Measurements from ENCODE around the gene KIF26B.
A peak's percentile ranks its signal among the peaks of the same experiment; 100 is the strongest.

Gene KIF26B

DNA sequence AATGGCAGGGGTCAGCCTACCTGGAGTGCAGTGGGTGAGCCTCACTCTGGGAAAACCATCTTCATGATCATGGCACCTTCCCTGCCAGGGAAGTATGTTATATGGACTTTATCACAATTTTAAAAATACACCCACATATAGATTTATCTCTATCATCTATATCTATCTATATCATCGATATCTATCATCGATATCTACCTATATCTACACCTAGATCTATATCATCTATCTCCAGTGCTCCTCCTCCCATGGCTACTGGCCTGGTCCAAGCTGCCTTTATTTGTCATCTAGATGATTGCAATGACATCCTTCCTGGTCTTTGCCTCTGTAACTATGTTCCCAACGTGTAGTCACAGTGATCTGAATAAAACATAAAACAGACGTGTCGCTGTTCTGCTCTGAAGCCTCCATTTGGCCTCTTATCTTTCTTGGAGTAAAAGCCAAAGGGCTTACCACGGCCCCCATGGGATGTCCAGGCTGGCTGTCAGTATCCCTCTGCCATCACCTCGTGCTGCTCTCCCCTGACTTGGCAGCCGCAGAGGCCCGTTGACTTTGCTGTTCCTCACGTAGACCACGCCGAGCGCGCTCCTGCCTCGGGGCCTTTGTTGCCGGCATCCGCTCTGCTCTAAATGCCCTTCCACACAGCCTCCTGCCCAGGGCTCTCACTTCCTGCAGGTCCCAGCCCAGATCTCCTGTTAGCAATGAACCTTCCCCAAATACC lies 20.6 kb upstream of the KIF26B start:
- no peak for DNase-seq

DNA sequence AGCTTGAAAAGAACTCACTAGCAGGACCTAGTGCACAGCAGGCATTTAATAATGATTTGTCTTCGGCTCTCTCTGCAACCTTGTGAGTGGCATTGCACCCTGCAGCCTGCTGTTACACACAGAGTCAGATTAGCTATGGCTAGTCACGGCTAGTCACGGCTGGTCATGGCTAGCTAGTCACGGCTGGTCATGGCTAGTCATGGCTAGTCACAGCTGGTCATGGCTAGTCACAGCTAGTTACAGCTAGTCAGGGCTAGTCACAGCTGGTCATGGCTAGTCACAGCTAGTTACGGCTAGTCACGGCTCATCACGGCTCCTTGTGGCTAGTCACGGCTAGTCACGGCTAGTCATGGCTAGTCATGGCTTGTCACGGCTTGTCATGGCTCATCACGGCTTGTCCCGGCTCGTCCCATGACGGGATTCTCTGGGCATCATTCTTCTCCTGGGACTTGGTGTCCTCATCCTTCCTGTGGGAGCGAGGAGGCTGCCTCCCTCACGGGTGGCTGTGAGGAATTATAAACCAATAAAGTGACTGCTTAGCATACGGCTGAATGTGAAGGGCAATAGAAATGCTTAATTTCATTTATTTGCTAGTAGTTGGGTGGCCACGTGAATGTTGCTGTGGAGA lies 12.5 kb upstream of the KIF26B start:
- no peak for DNase-seq

DNA sequence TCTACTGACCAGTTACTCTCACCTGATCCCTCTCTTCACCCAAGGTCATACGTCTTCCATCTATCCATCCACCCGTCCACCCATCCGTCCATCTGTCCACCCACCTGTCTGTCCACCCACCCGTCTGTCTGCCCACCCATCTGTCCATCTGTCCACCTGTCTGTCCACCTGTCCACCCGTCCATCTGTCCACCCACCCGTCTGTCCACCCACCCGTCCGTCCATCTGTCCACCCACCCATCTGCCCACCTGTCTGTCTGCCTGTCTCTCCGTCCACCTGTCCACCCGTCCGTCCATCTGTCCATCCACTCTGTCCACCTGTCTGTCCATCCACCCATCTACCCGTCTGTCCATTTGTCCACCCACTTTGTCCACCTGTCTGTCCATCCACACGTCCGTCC lies 11.8 kb upstream of the KIF26B start:
- DNase-seq, result no peak

DNA sequence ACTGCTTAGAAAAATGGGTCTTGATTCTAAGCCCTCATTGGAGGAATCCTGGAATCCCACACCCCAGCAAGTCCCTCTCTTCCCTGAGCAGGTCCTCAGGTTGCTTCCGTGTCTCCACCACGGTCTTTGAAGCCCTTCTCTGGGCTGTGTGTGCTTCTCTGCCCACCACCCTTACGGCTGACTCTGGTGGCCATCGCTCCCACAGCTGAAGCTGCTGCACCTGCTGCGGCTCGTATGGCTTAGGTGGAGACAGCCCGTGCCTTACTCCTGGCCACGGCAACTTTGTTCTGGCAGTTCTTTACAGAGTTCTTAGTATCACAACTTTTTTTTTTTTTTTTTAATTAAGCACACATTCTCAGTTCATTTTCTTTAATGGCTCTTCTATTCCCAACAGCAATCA lies 10.9 kb upstream of the KIF26B start:
- no peak for DNase-seq

DNA sequence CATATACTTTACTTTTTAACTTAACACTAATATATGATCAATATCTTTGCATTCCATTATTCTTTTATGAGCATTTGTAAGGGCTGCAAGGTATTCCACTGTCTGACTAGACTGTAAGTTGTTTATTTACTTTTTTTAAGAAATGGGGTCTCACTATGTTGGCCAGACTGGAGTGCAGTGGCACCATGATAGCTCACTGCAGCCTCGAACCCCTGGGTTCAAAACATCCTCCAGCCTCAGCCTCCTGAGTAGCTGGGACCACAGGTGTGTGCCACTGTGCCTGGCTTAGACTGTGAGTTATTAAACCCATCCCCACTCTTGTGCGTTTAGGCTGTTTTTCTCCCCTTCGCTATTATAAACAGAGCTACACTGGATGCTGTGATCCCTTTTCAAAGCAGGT lies 6.7 kb upstream of the KIF26B start:
- no peak for DNase-seq

DNA sequence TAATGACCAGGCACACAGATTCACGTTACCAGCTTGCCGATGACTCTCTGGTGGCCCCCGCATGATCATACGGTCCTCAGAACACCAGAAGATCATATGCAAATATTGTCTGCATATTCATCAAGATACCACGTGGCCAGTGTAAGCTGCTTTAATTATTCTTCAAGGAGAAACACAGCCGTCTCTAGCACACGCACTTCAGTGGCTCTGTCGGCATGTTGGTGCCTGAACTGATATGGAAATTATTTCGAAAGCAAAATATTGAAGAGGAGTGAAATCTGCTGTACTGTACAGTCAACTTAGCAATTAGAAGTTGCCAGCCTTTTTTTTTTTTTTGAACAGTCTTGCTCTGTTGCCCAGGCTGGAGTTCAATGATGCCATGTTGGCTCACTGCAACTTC lies 5.9 kb upstream of the KIF26B start:
- DNase-seq, result no peak

DNA sequence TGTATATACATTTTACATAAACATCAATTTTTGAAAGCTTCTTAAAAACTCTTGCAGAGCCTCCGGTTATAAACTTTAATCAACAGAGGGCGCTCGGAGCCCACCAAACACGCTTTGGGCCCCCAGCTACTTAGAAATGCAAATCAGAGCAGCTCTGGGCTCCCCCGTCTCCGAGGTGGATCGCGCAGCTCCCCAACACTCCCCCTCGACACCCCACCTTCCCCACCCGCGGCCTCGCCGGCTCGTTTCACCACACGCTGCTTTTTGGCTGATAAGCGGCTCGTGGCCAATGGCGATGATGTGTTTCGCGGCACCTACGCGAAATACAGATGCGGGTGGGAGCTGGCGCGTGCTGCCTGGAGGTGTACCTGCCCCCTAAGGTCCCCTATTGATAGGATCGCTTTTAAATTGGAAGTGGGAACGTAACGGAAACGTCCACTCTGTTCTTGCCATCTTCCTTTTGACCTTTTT lies 1.7 kb upstream of the KIF26B start:
- peak; percentile 79 for DNase-seq

DNA sequence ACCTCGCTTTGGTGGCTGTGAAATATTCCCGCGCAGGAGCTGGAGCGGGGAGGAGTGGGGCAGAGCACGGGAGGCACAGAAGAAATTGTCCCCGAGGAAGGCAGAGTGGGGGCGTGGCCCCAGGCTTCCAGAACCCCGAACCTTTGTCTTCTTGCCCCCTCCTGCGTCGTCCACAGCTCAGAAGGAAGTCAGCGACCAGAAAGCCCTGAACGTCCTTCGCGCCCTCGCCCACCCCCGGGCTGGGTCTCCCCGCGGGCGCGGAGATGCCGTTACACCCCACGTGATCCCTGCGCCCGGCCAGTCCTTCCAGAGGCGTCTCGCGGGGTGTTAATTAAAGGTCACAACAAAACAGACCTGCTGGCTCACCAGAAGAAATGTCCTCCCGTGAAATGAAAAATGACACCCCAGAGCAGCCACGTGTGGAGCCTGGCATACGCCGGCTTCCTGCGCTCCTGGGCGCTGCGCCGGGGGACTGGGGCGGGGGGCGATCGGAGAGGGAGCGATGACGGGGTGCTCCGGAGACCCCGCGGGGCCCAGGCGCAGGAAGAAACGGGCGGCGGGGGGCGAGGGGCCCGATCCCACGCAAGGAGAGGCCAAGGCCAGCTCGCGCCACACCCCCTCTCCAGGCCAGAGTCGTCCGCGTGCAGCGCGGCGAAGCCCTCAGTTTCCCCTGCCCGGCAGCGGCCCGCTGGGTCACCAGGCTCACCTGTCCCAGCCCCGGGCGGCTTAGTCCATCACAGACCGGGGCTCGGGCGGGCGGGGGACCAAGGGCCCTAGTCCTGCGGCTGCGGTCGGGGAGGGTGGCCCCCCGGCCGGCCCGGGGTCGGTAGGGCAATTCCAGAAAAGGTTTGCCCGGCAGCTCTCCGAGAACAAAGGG lies 995 bp upstream of the KIF26B start:
- DNase-seq, result peak; percentile 29

DNA sequence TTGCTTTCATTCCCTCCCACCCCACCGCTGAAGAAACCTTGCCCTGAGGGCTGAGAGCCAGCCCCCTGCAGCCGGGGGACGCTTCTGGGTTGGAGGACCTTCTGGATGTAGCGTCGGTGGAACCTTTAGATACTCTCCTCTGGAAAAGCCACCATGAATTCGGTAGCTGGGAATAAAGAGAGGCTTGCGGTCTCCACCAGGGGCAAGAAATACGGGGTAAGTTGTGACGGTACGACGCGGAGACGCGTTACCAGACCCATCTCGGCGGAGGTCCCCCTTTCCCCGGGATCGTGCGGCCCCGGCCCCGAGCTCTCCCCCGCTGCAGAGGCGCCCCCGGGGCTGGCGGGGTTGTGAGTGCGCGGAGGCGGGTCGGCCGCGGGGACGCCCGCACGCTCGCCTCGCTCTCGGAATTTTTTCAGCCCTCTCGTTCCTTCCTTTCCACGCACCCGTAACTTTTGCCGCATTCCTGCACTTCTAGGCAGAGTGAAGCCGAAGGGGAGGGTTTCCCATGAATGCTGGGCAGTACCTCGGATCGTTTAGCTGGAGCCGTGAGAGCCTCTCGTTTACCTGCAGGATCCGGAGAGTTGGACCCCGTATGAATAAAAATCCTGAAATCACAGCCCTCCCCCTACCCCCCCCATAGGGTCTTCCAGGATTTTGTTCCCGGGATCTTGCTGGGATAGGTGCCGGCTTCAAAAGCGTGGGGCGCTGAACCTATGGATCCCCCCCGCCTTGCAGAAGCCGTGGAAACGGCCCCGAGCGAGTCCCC lies 671 bp downstream of the KIF26B start:
- DNase-seq, result no peak

DNA sequence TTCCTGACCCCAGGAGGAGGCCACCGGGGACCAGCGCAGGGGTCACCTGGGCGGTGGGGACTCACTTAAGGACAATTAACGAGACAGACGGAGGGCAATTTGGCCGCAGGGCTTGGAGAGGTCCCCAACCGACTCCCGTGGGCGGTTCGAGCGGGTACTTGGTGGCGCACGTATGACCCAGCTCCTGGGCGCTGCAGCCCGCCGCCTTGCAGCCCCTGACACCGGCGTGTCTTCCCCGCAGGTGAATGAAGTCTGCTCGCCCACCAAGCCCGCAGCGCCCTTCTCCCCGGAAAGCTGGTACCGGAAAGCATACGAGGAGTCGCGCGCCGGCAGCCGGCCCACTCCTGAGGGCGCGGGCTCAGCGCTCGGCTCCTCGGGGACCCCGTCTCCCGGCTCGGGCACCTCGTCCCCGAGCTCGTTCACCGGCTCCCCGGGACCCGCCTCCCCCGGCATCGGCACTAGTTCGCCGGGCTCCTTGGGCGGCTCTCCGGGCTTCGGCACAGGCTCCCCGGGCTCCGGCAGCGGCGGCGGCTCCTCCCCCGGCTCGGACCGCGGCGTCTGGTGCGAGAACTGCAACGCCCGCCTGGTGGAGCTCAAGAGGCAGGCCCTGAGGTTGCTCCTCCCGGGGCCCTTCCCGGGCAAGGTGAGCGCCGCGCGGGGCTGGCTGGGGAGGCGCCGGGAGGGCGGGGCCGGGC lies 1.4 kb downstream of the KIF26B start:
- DNase-seq, result peak; percentile 85

DNA sequence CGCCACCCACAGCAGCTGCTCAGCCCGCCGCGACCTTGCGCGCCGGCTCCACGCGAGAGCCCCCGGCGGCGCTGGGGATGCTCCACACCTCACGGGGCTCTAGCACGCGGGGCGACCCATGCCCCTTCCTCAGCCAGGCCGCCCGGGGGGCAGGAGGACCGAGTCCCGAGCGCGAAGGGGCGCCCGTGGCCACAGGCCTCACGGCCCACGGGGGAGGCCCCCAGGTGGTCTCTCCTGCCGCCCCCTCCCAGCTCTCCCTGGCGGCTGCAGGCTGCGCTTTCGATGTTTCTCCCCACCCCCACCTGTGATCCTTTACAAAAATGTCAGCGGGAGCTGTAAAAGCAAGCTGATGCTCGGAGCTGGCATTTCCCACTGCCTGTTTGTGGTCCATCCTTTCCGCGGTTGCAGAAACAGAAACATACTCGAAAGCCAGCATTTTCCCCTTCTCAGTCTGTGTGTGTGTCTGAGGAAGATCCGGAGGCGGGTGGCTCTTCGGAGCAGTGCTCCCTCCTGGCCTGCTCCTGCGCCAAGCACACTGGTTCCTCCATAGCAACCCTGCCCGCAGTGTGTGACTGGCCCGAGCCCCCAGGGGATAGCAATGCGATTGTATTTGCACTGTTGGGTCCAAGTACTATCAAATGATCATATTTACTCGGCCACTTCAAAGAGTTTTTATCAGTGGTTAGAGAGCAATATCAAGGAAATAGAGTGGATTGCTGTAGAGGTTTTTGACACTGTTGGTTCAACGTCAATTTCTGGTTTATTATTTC lies 2.1 kb downstream of the KIF26B start:
- DNase-seq, result peak; percentile 82

DNA sequence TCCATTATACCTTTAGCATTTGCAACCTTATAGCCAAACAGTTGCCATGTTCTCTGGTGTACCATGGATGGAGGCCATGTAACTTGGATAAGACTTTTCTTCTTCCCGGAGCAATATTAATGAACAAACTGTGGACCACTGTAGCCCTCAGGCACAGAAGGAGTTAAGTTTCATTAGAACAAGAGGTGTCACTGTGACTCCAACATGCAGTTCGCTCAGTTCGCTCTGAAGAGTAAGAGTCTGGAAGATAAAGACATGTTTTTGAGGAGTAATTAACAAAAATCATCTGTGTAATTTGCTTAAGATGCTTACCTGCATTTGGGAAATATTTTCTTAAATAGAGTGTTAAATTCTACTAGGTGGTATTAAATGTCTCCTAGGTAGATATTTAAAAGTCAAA lies 4.1 kb downstream of the KIF26B start:
- no peak for DNase-seq

DNA sequence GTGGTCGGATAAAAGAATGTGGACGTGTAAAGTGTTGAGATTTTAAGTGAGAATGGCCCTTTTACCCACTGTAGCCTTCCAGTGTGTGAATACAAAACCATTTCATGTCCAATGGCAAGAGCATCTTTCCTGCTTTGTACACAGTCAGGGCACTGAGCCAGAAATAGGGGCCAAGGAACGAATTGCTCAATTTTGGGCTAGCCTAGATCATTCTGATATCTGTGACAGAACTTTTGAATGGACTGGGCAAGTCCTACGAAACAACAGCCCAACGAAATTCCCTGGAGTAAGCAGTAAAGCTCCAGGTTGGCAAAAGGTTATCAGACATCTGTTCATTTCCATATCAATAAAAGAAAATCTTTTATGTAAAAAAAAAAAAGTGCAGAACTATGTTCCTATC lies 5.5 kb downstream of the KIF26B start:
- DNase-seq, result no peak

DNA sequence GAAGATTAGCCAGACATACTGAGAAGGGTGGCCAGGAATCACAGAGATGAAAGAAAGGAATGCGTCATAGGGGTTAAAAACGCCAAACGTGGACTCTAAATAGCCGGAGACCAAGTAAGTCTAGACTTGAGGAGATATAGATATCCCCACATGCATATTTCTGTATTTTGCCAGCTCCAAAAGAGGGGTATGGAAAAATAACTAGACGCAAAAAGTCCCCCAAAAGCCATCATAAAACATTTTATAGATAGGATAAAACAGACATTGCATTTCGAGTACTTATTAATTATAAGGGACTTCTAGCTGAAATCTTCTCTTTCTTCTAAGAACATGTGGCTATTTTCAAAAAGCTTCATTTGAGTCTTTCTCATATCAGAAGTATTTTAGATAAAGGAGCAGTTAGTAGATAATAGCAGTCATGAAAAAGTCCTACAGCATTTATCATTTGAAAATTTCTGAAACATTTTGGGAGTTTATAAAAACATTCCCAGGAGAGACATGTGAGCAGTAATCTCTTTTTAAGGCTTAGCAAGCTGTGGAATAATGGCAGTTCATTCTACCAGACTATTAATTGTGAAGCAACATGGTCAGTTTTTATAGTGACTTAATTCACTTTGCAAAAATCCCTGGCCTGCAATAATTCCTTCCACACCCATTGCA lies 6.1 kb downstream of the KIF26B start:
- DNase-seq, result no peak

DNA sequence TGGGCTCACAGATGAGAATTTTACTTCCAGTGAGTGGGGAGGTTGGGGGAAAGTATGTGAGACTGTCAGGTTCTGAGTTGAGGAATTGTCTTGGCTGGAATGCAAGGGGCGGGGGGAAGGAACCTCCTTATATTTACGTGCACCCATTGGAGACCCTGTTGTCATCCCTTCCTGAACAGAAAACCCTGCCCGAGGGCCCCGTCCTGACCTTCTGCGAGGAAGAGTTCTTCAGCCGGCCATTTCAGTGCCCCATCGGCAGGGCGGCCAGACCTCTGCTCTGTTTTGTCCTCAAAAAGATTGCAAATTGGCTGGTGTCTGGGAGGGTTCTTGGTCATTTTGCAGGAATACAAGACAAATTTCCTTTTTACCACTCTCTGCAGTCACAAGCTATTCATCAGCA lies 7.1 kb downstream of the KIF26B start:
- DNase-seq, result no peak

DNA sequence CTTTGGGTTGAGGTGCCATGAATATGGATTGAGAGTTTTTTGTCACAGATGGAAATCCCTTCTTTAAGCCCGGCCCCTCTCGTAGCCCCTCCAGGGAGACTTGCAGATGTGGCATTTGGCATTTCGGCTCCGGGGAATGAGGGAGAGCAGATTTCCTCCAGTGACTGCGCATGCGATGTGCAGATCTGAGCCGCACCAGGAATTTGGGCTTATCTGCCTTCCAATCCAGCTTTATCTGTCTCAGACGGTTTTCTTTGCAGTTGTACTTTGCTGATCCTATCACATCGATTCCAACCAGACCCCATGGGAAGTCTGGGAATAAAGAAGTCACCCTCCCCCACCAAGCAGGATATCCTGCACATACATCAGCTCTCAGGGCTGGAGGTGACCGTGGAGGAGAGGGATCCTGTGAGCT lies 11.7 kb downstream of the KIF26B start:
- no peak for DNase-seq

DNA sequence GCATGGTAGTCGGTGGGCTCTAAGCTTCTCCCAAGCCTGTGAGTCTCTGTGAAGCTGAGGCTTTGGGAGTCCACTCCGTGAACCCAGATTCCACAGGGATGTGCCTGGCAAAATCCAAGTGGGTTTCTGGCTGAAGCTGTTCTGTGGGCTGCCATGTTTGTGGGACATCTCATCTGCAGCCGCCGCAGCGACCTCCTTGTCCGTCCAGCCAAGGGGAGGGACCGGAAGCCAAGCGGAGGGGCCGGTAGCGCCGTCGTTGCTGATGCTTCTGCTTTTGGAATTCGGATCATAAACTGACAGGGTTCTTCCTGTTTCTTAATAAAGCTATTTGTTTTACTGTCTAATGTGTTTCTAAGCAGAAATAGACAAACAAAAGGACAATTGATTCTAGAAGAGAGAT lies 13.3 kb downstream of the KIF26B start:
- no peak for DNase-seq

DNA sequence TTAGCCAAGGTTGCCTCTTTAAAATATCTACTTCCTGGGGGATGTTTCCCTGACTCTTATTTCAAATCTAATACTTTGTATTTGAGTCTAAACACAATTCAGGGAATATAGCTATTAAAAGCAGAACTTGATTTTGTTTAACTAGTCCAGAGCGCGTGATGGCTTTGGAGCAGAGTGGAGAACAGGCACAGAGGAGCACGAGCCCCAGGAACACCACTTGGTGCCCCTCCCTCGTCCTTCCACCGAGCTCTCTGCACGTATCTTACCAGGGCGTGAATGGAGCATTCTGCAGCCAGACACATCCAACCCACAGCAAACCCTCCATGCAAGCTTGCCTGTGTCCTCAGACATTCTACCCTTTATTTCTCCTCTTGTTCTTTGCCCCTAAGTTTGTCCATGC lies 14.1 kb downstream of the KIF26B start:
- DNase-seq, result no peak

DNA sequence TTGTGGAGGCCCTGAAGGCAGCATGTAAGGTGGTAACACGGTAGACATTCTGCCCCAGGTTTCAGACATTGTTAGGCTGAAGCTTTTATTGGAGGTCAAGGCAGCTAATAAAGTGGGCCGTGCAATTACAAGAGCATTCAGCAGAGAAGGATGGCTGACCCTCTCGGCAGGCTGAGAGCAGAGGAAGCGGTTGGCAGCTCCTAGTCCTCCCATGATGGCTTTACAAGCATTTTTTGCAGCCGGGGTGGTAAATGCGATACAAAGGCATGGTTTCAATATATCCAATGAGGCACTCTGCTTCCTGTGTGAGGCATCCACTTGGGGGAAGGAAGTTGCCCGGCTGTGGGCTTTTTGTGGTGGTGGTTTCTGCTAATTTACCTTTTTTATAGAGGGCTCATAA lies 14.6 kb downstream of the KIF26B start:
- no peak for DNase-seq

DNA sequence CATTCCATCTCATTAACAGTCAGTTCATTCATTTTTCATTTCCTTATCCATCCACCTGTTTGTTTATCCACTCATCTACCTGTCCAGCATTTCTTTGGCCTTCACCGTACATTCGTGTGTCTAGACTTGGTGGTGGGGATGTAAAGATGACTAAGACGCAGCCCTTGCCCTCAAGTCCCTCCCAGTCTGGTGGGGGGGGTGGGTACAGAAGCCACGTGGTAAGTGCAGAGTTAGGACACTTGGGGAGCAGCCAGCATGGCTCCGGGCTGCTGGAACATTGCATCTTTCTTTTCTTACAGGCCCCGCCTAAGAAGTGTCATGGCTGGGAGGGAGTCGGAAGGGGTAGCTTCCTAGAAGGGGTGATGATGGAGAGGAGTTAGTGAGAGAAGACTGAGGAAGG lies 17.2 kb downstream of the KIF26B start:
- no peak for DNase-seq

DNA sequence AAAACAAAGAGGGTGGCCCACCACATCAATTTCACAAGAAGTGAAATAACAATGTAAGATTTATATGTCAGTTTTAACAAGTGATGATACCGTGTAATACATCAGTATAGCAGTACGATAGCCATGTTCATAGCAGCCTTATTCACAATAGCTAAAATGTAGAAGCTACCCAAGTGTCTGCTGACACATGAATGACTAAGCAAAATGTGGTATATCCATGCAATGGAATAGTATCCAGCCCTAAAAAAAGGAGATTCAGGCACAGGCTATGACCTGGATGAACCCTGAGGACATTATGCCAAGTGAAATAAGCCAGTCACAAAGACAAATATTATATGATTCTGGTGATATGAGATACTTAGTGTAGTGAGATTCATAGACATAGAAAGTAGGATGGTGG lies 18.0 kb downstream of the KIF26B start:
- DNase-seq, result no peak
